MM.1S (cell line): ENCODE results near the gene BCR.

Source experiments
- DNase-seq: peaks from one replicate; pipeline ENCODE4 v3.0.0-alpha.2; 2015
- H2AFZ ChIP-seq: fragments of 300-600 bp; sonication (generic); 2 replicates; pipeline ENCODE4 v1.6.0; 2016; ENCODE audit warnings: antibody characterized with exemption, low read length
- H3F3A ChIP-seq: fragments of 300-600 bp; sonication (generic); 2 replicates; pipeline ENCODE4 v1.6.1; 2016; ENCODE audit warnings: mild to moderate bottlenecking, antibody characterized with exemption, low read length, moderate library complexity, mixed read lengths; ENCODE audit not compliant: insufficient read depth
- H3K27ac ChIP-seq: fragments of 300-600 bp; sonication (generic); 2 replicates; pipeline ENCODE4 v1.5.1; 2016; ENCODE audit warnings: mild to moderate bottlenecking, low read length
- H3K27me3 ChIP-seq: fragments of 300-600 bp; sonication (generic); replicated peaks from 2 replicates; pipeline ENCODE4 v1.6.0; 2016; ENCODE audit warnings: low read length; ENCODE audit not compliant: insufficient read depth
- H3K36me3 ChIP-seq: fragments of 300-600 bp; sonication (generic); replicated peaks from 2 replicates; pipeline ENCODE4 v1.6.1; 2016; ENCODE audit warnings: mild to moderate bottlenecking, low read length, mixed read lengths; ENCODE audit not compliant: insufficient read depth
- H3K4me1 ChIP-seq: fragments of 300-600 bp; sonication (generic); 2 replicates; pipeline ENCODE4 v1.6.1; 2016; ENCODE audit warnings: low read length, mixed read lengths
- H3K4me2 ChIP-seq: fragments of 300-600 bp; sonication (generic); 2 replicates; pipeline ENCODE4 v1.6.0; 2016; ENCODE audit warnings: low read depth, low read length
- H3K4me3 ChIP-seq: fragments of 300-600 bp; sonication (generic); 2 replicates; pipeline ENCODE4 v1.5.1; 2016; ENCODE audit warnings: low read length, mixed read lengths
- H3K79me2 ChIP-seq: fragments of 300-600 bp; sonication (generic); 2 replicates; pipeline ENCODE4 v1.6.1; 2016; ENCODE audit warnings: mixed run types, low read length, mixed read lengths
- H3K9ac ChIP-seq: fragments of 300-600 bp; sonication (generic); 2 replicates; pipeline ENCODE4 v1.6.1; 2016; ENCODE audit warnings: low read length, mixed read lengths
- H3K9me2 ChIP-seq: fragments of 300-600 bp; sonication (generic); replicated peaks from 2 replicates; pipeline ENCODE4 v1.6.1; 2016; ENCODE audit warnings: mild to moderate bottlenecking, low read length, mixed read lengths; ENCODE audit not compliant: insufficient read depth
- H3K9me3 ChIP-seq: fragments of 300-600 bp; sonication (generic); replicated peaks from 2 replicates; pipeline ENCODE4 v1.6.1; 2016; ENCODE audit warnings: mild to moderate bottlenecking, low read length, mixed read lengths; ENCODE audit not compliant: insufficient read depth
- H4K20me1 ChIP-seq: fragments of 300-600 bp; sonication (generic); 2 replicates; pipeline ENCODE4 v1.6.1; 2016; ENCODE audit warnings: mild to moderate bottlenecking, low read length, moderate library complexity, mixed read lengths; ENCODE audit not compliant: insufficient read depth
- EZH2 ChIP-seq: fragments of 300-600 bp; sonication (generic); optimal IDR thresholded peaks from 2 replicates; pipeline ENCODE3; 2017; ENCODE audit warnings: low read depth, mild to moderate bottlenecking, antibody characterized with exemption, low read length, mixed read lengths
- EZH2phosphoT487 ChIP-seq: fragments of 300-600 bp; sonication (generic); IDR thresholded peaks from 2 replicates; pipeline ENCODE4 v1.6.1; 2018; ENCODE audit warnings: antibody characterized with exemption, low read length
- TF ChIP-seq, protein P1 (sequence below): fragments of 300-600 bp; sonication (generic); IDR thresholded peaks from 2 replicates; pipeline ENCODE4 v1.5.1; 2016; ENCODE audit warnings: antibody characterized with exemption, low read length, mixed read lengths

BCR gene

DNA sequence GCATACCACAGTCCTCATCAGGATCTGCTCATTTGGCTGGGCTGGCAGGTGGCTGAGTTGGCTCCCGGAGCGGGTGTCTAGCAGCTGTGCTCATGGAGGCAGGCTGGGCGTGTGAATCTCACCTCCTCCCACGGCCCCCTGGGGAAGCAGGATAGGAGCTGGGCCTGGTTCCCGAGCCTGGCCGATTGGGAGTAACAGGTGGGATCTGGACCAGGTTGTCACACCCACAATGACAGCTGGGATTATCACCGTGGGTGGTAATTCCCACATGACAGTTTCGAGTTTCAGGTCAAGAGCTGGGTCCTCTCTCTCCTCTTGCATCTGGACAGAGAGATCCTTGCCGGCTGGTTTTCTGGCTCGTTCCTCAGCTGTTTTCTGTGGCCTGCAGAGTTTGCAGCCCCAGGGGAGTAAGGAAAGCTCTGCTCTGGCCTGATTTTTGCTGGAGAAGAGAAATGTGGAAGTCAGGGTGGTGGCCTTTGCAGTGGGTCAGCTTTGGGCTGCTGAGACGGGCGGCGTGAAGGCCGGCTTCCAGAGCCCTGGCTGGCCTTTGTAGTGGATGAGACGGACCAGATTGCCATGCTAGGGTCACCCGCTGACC, 57.0 kb downstream of the BCR start:
- Histone ChIP-seq H3F3A (peaks cover 20% of the 10 kb centered on the region), H3K4me3 (no peak overlapping the region), H3K4me1 (peaks cover 30% of the 10 kb centered on the region), H3K27ac (peak overlapping the region; percentile 40; the same call in 1 of the 2 replicates), H4K20me1 (peaks cover 89% of the 10 kb centered on the region), H3K27me3 (no peaks in the 10 kb centered on the region), H3K9me2 (no peaks in the 10 kb centered on the region), H3K79me2 (peaks cover 100% of the 10 kb centered on the region), H2AFZ (no peak overlapping the region), H3K9me3 (no peaks in the 10 kb centered on the region), H3K4me2 (peak overlapping the region; percentile 23; the same call in 1 of the 2 replicates), H3K9ac (no peak overlapping the region), H3K36me3 (no peaks in the 10 kb centered on the region)
- no peak for TF ChIP-seq EZH2
- TF ChIP-seq, protein P1, sequence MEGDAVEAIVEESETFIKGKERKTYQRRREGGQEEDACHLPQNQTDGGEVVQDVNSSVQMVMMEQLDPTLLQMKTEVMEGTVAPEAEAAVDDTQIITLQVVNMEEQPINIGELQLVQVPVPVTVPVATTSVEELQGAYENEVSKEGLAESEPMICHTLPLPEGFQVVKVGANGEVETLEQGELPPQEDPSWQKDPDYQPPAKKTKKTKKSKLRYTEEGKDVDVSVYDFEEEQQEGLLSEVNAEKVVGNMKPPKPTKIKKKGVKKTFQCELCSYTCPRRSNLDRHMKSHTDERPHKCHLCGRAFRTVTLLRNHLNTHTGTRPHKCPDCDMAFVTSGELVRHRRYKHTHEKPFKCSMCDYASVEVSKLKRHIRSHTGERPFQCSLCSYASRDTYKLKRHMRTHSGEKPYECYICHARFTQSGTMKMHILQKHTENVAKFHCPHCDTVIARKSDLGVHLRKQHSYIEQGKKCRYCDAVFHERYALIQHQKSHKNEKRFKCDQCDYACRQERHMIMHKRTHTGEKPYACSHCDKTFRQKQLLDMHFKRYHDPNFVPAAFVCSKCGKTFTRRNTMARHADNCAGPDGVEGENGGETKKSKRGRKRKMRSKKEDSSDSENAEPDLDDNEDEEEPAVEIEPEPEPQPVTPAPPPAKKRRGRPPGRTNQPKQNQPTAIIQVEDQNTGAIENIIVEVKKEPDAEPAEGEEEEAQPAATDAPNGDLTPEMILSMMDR = no peak
- TF ChIP-seq EZH2phosphoT487 = no peak
- peak; percentile 41 for DNase-seq

DNA sequence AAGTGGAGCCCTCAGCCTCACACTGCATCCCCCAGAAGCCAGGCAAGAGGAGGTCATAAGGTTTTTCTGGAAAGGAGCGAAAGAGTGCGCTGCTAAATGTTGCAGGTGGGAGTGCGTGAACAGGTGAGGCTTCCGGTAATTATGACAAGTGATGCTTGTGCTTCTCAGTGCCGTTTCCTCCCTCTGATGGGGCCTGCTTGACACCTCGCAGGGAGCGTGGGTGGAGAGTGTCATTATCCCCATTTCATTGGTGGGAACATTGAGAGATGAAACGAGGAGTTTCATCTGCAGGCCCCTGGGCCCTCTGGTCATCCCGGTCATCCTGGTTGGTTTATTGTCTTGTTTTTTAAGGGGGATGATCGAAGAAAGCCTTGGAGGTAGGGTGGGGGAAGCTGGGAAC, 57.5 kb downstream of the BCR start:
- Histone ChIP-seq H3K9ac (no peak overlapping the region), H3K79me2 (peaks cover 100% of the 10 kb centered on the region), H2AFZ (no peak overlapping the region), H3K36me3 (no peaks in the 10 kb centered on the region), H3F3A (peaks cover 20% of the 10 kb centered on the region), H4K20me1 (peaks cover 89% of the 10 kb centered on the region), H3K4me3 (no peak overlapping the region), H3K27ac (peak overlapping the region; percentile 40; the same call in 1 of the 2 replicates), H3K9me3 (no peaks in the 10 kb centered on the region), H3K4me2 (peak overlapping the region; percentile 23; the same call in 1 of the 2 replicates), H3K27me3 (no peaks in the 10 kb centered on the region), H3K9me2 (no peaks in the 10 kb centered on the region), H3K4me1 (peaks cover 30% of the 10 kb centered on the region)
- no peak for DNase-seq
- TF ChIP-seq EZH2 = no peak
- TF ChIP-seq, protein P1 = no peak
- no peak for TF ChIP-seq EZH2phosphoT487

DNA sequence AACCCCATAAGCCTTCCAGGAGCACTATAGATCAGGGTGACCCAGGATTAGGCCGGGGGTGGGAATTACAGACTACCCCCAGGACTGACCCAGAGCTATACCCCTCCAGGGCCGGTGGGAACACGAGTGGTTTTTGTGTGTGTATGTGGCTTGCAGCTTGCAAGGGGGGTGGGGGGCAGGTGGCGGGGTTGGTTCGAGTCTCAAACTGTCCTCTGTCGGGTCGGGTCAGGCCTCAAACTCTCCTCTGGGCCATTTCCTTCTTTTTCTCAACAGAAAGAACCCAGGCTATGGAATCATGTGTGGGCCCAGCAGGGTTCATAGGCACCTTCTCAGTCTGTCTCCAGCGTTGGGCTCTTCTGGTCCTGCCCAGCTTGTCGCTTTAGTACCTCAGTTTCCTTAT, 58.4 kb downstream of the BCR start:
- H3K9me3 ChIP-seq = no peaks in the 10 kb centered on the region
- TF ChIP-seq EZH2 (no peak), EZH2phosphoT487 (no peak)
- TF ChIP-seq, protein P1 = no peak
- peaks cover 30% of the 10 kb centered on the region for H3K4me1 ChIP-seq
- H3K9ac ChIP-seq = no peak overlapping the region
- H3K79me2 ChIP-seq = peaks cover 100% of the 10 kb centered on the region
- H3K27ac ChIP-seq = no peak overlapping the region
- no peak overlapping the region for H3K4me2 ChIP-seq
- no peak overlapping the region for H3K4me3 ChIP-seq
- no peak for DNase-seq
- H3K9me2 ChIP-seq = no peaks in the 10 kb centered on the region
- H3K36me3 ChIP-seq = no peaks in the 10 kb centered on the region
- H3K27me3 ChIP-seq = no peaks in the 10 kb centered on the region
- H4K20me1 ChIP-seq = peaks cover 86% of the 10 kb centered on the region
- no peak overlapping the region for H2AFZ ChIP-seq
- H3F3A ChIP-seq = peaks cover 20% of the 10 kb centered on the region
